Measurements from ENCODE around the gene ROBO3.
A peak's percentile ranks its signal among the peaks of the same experiment; 100 is the strongest.

Gene ROBO3, protein sequence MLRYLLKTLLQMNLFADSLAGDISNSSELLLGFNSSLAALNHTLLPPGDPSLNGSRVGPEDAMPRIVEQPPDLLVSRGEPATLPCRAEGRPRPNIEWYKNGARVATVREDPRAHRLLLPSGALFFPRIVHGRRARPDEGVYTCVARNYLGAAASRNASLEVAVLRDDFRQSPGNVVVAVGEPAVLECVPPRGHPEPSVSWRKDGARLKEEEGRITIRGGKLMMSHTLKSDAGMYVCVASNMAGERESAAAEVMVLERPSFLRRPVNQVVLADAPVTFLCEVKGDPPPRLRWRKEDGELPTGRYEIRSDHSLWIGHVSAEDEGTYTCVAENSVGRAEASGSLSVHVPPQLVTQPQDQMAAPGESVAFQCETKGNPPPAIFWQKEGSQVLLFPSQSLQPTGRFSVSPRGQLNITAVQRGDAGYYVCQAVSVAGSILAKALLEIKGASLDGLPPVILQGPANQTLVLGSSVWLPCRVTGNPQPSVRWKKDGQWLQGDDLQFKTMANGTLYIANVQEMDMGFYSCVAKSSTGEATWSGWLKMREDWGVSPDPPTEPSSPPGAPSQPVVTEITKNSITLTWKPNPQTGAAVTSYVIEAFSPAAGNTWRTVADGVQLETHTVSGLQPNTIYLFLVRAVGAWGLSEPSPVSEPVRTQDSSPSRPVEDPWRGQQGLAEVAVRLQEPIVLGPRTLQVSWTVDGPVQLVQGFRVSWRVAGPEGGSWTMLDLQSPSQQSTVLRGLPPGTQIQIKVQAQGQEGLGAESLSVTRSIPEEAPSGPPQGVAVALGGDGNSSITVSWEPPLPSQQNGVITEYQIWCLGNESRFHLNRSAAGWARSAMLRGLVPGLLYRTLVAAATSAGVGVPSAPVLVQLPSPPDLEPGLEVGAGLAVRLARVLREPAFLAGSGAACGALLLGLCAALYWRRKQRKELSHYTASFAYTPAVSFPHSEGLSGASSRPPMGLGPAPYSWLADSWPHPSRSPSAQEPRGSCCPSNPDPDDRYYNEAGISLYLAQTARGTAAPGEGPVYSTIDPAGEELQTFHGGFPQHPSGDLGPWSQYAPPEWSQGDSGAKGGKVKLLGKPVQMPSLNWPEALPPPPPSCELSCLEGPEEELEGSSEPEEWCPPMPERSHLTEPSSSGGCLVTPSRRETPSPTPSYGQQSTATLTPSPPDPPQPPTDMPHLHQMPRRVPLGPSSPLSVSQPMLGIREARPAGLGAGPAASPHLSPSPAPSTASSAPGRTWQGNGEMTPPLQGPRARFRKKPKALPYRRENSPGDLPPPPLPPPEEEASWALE (N-terminal part only)
- total RNA-seq: 4.5 to 11.3 (median 6.4) reads per million in 3 donors

- Histone ChIP-seq H3K4me1 (ENCODE audit: control insufficient read depth, insufficient read depth, low read length, poor library complexity, severe bottlenecking) (peaks cover 25% of the 10 kb centered on the region), H3K27ac (ENCODE audit: insufficient read depth, low read length, poor library complexity, severe bottlenecking) (no peak within 1 kb of the TSS), H3K36me3 (ENCODE audit: control insufficient read depth, insufficient read depth, low read length) (no peaks in the 10 kb centered on the region), H3K9me3 (ENCODE audit: control insufficient read depth, low read length) (no peaks in the 10 kb centered on the region), H3K4me3 (ENCODE audit: insufficient read depth, low read depth, low read length, poor library complexity, severe bottlenecking) (peak within 1 kb of the TSS; percentile 28), H3K27me3 (replicated peaks; ENCODE audit: control insufficient read depth, insufficient read depth, low read length, poor library complexity, severe bottlenecking) (peaks cover 74% of the 10 kb centered on the region)
- no peak for DNase-seq
Measured at GRCh38 chr11:124865181-124865901, at the start of gene ROBO3. ROBO3 (plus strand) TSS chr11:124865432; CDS start chr11:124865578, 146 bp downstream.

GRCh38 chr11:124817036-124817435 lies 48.2 kb upstream of the ROBO3 start:
- Histone ChIP-seq H3K27ac (ENCODE audit: insufficient read depth, low read length, poor library complexity, severe bottlenecking) (no peak overlapping the region), H3K9me3 (ENCODE audit: control insufficient read depth, low read length) (no peaks in the 10 kb centered on the region), H3K4me1 (ENCODE audit: control insufficient read depth, insufficient read depth, low read length, poor library complexity, severe bottlenecking) (no peaks in the 10 kb centered on the region), H3K27me3 (replicated peaks; ENCODE audit: control insufficient read depth, insufficient read depth, low read length, poor library complexity, severe bottlenecking) (peaks cover 6% of the 10 kb centered on the region), H3K4me3 (ENCODE audit: insufficient read depth, low read depth, low read length, poor library complexity, severe bottlenecking) (no peak overlapping the region), H3K36me3 (ENCODE audit: control insufficient read depth, insufficient read depth, low read length) (no peaks in the 10 kb centered on the region)
- no peak for DNase-seq

GRCh38 chr11:124821995-124822730 lies 43.1 kb upstream of the ROBO3 start:
- DNase-seq: no peak
- Histone ChIP-seq H3K27me3 (replicated peaks; ENCODE audit: control insufficient read depth, insufficient read depth, low read length, poor library complexity, severe bottlenecking) (peaks cover 6% of the 10 kb centered on the region), H3K4me3 (ENCODE audit: insufficient read depth, low read depth, low read length, poor library complexity, severe bottlenecking) (no peak overlapping the region), H3K36me3 (ENCODE audit: control insufficient read depth, insufficient read depth, low read length) (no peaks in the 10 kb centered on the region), H3K4me1 (ENCODE audit: control insufficient read depth, insufficient read depth, low read length, poor library complexity, severe bottlenecking) (no peaks in the 10 kb centered on the region), H3K27ac (ENCODE audit: insufficient read depth, low read length, poor library complexity, severe bottlenecking) (no peak overlapping the region), H3K9me3 (ENCODE audit: control insufficient read depth, low read length) (no peaks in the 10 kb centered on the region)

- no peak for DNase-seq
- Histone ChIP-seq H3K27ac (ENCODE audit: insufficient read depth, low read length, poor library complexity, severe bottlenecking) (no peak overlapping the region), H3K9me3 (ENCODE audit: control insufficient read depth, low read length) (no peaks in the 10 kb centered on the region), H3K36me3 (ENCODE audit: control insufficient read depth, insufficient read depth, low read length) (no peaks in the 10 kb centered on the region), H3K4me3 (ENCODE audit: insufficient read depth, low read depth, low read length, poor library complexity, severe bottlenecking) (no peak overlapping the region), H3K27me3 (replicated peaks; ENCODE audit: control insufficient read depth, insufficient read depth, low read length, poor library complexity, severe bottlenecking) (peaks cover 6% of the 10 kb centered on the region), H3K4me1 (ENCODE audit: control insufficient read depth, insufficient read depth, low read length, poor library complexity, severe bottlenecking) (no peaks in the 10 kb centered on the region)
Measured at GRCh38 chr11:124823512-124824376, 41.5 kb upstream of the ROBO3 start.

DNA sequence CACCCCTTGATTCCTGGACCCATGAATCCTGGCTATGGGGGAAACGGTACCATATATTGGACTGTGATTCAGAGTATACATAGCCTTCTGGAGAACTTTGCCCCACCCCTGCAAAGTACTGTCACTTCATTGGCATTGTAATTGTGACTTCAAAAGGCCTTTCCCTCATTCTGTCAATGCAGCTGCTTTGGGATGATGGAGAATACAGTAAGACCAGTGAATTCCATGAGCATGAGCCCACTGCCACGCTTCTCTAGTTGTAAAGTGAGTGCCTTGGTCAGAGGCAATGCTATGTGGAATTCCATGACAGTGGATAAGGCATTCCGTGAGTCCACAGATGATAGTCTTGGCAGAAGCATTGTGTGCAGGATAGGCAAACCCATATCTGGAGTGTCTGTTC lies 39.4 kb upstream of the ROBO3 start:
- Histone ChIP-seq H3K36me3 (ENCODE audit: control insufficient read depth, insufficient read depth, low read length) (no peaks in the 10 kb centered on the region), H3K4me3 (ENCODE audit: insufficient read depth, low read depth, low read length, poor library complexity, severe bottlenecking) (no peak overlapping the region), H3K9me3 (ENCODE audit: control insufficient read depth, low read length) (no peaks in the 10 kb centered on the region), H3K27me3 (replicated peaks; ENCODE audit: control insufficient read depth, insufficient read depth, low read length, poor library complexity, severe bottlenecking) (no peaks in the 10 kb centered on the region), H3K27ac (ENCODE audit: insufficient read depth, low read length, poor library complexity, severe bottlenecking) (no peak overlapping the region), H3K4me1 (ENCODE audit: control insufficient read depth, insufficient read depth, low read length, poor library complexity, severe bottlenecking) (no peaks in the 10 kb centered on the region)
- no peak for DNase-seq

DNA sequence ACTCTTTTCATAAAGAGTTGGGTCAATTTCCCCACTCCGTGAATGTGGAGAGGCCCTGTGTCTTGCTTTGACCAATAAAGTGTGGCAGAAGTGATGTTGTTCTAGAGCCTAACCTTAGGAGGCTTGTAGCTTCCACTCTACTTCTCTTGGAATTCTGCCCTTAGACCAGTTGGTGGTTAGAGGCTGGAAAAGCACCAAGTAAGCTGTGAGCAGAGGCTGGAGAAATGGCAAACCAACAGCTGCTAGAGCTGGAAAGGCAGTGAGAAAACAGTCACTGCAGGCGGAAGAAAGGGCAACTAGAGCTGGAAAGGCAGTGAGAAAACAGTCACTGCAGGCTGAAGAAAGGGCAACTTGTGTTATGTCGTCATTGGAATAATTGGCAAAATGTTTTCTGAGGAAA lies 35.2 kb upstream of the ROBO3 start:
- Histone ChIP-seq H3K4me1 (ENCODE audit: control insufficient read depth, insufficient read depth, low read length, poor library complexity, severe bottlenecking) (no peaks in the 10 kb centered on the region), H3K27me3 (replicated peaks; ENCODE audit: control insufficient read depth, insufficient read depth, low read length, poor library complexity, severe bottlenecking) (no peaks in the 10 kb centered on the region), H3K36me3 (ENCODE audit: control insufficient read depth, insufficient read depth, low read length) (no peaks in the 10 kb centered on the region), H3K9me3 (ENCODE audit: control insufficient read depth, low read length) (no peaks in the 10 kb centered on the region), H3K4me3 (ENCODE audit: insufficient read depth, low read depth, low read length, poor library complexity, severe bottlenecking) (no peak overlapping the region), H3K27ac (ENCODE audit: insufficient read depth, low read length, poor library complexity, severe bottlenecking) (no peak overlapping the region)
- DNase-seq: no peak

GRCh38 chr11:124830749-124831148 lies 34.5 kb upstream of the ROBO3 start:
- no peaks in the 10 kb centered on the region for H3K36me3 ChIP-seq (ENCODE audit: control insufficient read depth, insufficient read depth, low read length)
- no peaks in the 10 kb centered on the region for H3K27me3 ChIP-seq (replicated peaks; ENCODE audit: control insufficient read depth, insufficient read depth, low read length, poor library complexity, severe bottlenecking)
- no peak overlapping the region for H3K27ac ChIP-seq (ENCODE audit: insufficient read depth, low read length, poor library complexity, severe bottlenecking)
- H3K4me3 ChIP-seq (ENCODE audit: insufficient read depth, low read depth, low read length, poor library complexity, severe bottlenecking): no peak overlapping the region
- DNase-seq: no peak
- H3K4me1 ChIP-seq (ENCODE audit: control insufficient read depth, insufficient read depth, low read length, poor library complexity, severe bottlenecking): no peaks in the 10 kb centered on the region
- no peaks in the 10 kb centered on the region for H3K9me3 ChIP-seq (ENCODE audit: control insufficient read depth, low read length)

GRCh38 chr11:124831897-124832296 lies 33.3 kb upstream of the ROBO3 start:
- Histone ChIP-seq H3K27me3 (replicated peaks; ENCODE audit: control insufficient read depth, insufficient read depth, low read length, poor library complexity, severe bottlenecking) (no peaks in the 10 kb centered on the region), H3K9me3 (ENCODE audit: control insufficient read depth, low read length) (no peaks in the 10 kb centered on the region), H3K36me3 (ENCODE audit: control insufficient read depth, insufficient read depth, low read length) (no peaks in the 10 kb centered on the region), H3K27ac (ENCODE audit: insufficient read depth, low read length, poor library complexity, severe bottlenecking) (no peak overlapping the region), H3K4me1 (ENCODE audit: control insufficient read depth, insufficient read depth, low read length, poor library complexity, severe bottlenecking) (peaks cover 3% of the 10 kb centered on the region), H3K4me3 (ENCODE audit: insufficient read depth, low read depth, low read length, poor library complexity, severe bottlenecking) (no peak overlapping the region)
- no peak for DNase-seq
